GM19099 (cell line): ENCODE results near the gene DYRK3.

Experiments used
- POLR2A ChIP-seq: IDR thresholded peaks from 3 replicates; pipeline ENCODE4 v1.6.1; 2011; ENCODE audit warnings: low read depth; ENCODE audit not compliant: insufficient read length; ENCODE audit errors: extremely low read depth

Gene DYRK3

GRCh38 chr1:206609229-206609991 is 25.9 kb upstream of the DYRK3 start:
- TF ChIP-seq POLR2A, result peak; percentile 14

GRCh38 chr1:206612129-206612876 is 23.0 kb upstream of the DYRK3 start, which contains the start of gene EIF2D:
Gene EIF2D, minus strand, starts transcription at chr1:206612465. Its CDS starts 123 bp downstream, at chr1:206612342.
- TF ChIP-seq POLR2A, result peak; percentile 97

GRCh38 chr1:206628916-206629315 is 6.4 kb upstream of the DYRK3 start:
- TF ChIP-seq POLR2A, result no peak

- TF ChIP-seq POLR2A, result no peak
These were observed 4.2 kb upstream of the DYRK3 start for GRCh38 chr1:206631085-206631509.

GRCh38 chr1:206633708-206634121 is 1.6 kb upstream of the DYRK3 start:
- TF ChIP-seq POLR2A, result no peak

GRCh38 chr1:206634365-206635079 is 814 bp upstream of the DYRK3 start:
- no peak for TF ChIP-seq POLR2A

- TF ChIP-seq POLR2A, result no peak
These were observed 626 bp downstream of the DYRK3 start for GRCh38 chr1:206635978-206636345.

- TF ChIP-seq POLR2A, result no peak
These were observed 1.3 kb downstream of the DYRK3 start for GRCh38 chr1:206636671-206637070.

- TF ChIP-seq POLR2A, result no peak
These were observed 2.3 kb downstream of the DYRK3 start for GRCh38 chr1:206637605-206638004.

- no peak for TF ChIP-seq POLR2A
These were observed 7.9 kb downstream of the DYRK3 start for GRCh38 chr1:206643118-206643698.

- TF ChIP-seq POLR2A, result no peak
These were observed 11.2 kb downstream of the DYRK3 start for GRCh38 chr1:206646504-206646903.

GRCh38 chr1:206647224-206647623 is 11.9 kb downstream of the DYRK3 start:
- TF ChIP-seq POLR2A, result no peak

GRCh38 chr1:206649261-206649921 is 14.1 kb downstream of the DYRK3 start:
- TF ChIP-seq POLR2A, result no peak

- TF ChIP-seq POLR2A, result no peak
These were observed 15.7 kb downstream of the DYRK3 start for GRCh38 chr1:206651014-206651413.
